Ammon's horn (tissue), 1 donor: ENCODE results near the gene KLHL33.
"Not testable (repeated sequence)": the region's sequence is repeated elsewhere in the genome, so short reads cannot be mapped to it uniquely, and the experiment has no call there.

Experiments
- DNase-seq: peaks from one replicate; pipeline ENCODE4 v3.0.0-alpha.2; 2016; ENCODE audit warnings: low spot score

Gene KLHL33

DNA sequence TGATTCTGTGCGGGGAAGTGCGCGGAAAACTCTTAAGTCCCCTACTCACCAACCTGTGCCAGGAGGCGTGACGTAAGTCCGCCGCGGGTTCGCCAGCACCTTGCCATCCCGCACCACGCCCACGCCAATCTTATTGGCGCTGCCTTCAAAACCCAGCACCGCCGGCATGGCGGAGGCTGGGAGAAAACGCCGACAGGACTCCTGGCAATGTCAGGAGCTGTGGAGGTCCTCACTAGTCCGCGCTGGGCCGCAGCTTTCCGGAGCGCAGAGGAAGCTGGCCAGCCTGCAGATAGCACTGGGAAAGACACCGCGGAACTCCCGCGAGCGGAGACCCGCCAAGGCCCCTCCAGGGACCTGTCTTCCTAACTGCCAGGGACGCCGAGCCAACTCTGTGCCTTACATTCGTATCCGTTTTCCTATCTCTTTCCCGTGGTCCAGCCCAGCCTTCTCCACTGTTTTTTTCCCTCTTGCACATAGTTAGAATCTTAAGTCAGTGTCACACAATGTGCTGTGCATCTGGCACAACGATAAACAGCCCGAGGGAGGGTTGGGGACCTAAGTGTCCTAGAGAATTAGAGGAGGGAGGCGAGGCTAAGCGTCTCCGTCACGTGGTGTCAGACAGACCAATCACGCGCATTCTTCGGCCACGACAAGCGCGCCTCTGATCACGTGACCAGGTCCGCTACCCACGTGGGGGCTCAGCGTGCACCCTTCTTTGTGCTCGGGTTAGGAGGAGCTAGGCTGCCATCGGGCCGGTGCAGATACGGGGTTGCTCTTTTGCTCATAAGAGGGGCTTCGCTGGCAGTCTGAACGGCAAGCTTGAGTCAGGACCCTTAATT is 18.8 kb upstream of the KLHL33 start, which contains the start of the genes APEX1 and OSGEP:
APEX1 (plus strand) TSS at position 711 of the 839 bp plus-strand sequence. CDS start 420 bp downstream, outside the sequence.
OSGEP (minus strand) TSS at position 297 of the 839 bp plus-strand sequence; CDS start at position 168, 129 bp downstream.
- peak; percentile 100 for DNase-seq

DNA sequence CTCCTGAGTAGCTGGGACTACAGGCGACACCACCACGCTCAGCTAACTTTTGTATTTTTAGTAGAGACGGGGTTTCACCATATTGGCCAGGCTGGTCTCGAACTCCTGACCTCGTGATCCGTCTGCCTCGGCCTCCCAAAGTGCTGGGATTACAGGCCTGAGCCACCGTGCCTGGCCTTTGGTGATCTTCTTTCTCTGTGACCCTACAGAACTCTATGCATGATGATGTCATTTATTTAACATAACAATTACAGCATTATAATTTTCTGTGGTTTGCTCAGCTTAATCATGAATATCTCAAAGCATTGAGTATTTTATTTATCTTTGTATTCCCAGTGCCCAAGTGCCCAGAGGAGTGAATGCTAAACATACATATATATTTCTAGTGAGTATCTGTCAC is 16.9 kb upstream of the KLHL33 start:
- not testable (repeated sequence) for DNase-seq

DNA sequence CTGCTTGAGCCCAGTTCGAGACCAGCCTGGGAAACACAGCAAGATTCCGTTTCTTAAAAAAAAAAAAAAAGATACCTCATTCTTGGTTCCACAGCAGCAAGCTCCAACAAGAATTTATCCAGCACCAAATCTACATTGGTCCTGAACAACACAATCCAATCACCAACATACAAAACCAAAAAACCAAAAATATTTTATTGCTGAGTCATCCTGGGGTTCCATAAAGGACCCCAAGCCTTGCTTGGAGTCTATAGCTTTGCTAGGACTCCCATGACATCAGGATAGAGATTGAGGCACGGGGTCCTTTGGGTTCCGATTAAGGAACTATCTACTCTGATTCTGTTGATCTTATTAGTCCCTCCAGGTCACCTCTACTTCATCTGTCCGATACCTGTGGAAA is 10.9 kb upstream of the KLHL33 start:
- no peak for DNase-seq

DNA sequence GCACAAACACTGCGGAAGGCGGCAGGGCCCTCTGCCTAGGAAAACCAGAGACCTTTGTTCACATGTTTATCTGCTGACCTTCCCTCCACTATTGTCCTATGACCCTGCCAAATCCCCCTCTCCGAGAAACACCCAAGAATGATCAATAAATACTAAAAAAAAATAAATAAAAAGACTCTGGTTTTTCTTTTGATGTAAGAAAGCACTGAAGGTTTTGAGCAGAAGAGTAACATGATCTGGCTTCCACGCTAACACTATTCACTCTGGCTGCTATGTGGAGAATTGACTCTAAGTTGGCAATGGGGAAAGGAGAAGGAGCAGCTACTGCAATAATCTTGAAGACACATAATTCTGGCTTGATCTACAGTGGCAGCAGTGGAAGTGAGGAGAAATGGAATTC is 7.7 kb upstream of the KLHL33 start:
- DNase-seq: not testable (repeated sequence)

DNA sequence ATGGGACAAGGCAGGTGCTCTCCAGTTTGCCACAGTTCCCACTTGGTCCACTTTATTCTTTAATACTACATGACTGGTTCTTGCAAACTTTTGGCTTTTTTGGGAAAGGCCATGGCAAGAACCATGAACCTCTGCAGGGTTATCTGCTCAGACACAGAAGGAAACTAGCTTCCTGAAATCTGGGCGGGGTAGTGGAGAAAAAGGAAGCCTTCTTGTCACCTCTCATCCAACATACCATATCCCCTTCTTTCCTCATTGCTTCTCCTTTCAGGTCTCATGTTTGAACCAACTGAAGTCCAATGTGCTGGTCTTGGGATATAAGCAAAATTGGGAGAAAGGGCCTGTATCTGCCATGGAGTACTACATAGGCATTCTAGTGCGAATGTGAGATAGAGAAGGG is 5.5 kb upstream of the KLHL33 start:
- no peak for DNase-seq

DNA sequence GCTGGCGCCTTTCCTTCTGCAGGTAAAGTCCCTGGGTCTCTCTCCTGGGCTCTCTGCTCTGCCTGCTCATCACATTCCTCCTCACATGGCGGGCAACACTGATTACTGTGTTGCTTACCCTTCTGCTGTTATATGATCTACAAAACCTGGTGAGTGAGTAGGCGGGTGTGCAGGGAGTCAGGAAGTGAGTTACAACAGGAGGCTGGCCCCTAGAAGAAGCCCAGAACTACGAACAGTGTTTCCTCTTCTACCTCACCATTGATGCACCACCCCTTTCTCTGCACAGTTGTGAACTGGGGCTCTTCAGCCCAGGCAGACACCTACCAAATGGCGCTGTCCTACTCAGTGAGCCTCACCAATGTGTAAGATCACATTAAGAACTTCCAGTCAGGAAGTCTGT is 4.9 kb upstream of the KLHL33 start:
- DNase-seq: no peak

DNA sequence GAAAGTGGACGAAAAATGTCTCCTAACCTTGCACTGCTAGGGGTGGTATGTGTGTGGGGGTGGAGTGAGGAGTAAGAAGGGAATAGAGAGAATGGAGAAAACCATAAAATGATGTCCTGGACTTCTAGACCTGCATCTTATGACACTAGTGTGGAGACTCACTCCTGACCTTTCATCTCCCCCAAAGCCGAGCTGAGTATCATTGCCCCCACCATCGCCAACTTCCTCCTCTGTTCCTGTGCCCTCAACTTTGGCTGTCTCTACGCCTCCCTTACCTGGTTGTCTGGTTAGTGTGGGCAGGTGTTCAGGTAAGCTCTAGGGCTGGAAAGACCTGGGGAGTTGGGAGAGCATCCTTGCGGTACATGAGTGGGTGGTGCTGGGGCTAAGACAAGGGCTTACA is 4.5 kb upstream of the KLHL33 start:
- DNase-seq: no peak

DNA sequence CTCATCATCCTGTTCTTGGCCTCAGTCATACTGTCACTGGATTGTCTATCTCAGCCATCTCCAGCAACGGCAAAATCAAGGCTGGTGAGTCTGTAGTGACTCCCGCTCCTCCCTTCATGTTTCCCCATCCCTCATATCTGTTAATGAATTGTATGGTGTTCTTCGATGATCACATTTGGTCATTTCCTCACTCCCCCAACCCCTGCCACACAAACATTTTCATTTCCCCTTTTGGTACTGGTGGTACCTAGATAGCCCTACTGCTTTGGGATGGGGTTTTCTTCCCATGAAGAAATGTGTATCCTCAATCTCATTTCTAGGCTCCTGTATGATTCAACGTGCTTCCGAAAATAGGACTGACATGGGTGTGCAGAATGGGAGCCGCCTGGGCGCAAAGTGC is 2.7 kb upstream of the KLHL33 start:
- no peak for DNase-seq

DNA sequence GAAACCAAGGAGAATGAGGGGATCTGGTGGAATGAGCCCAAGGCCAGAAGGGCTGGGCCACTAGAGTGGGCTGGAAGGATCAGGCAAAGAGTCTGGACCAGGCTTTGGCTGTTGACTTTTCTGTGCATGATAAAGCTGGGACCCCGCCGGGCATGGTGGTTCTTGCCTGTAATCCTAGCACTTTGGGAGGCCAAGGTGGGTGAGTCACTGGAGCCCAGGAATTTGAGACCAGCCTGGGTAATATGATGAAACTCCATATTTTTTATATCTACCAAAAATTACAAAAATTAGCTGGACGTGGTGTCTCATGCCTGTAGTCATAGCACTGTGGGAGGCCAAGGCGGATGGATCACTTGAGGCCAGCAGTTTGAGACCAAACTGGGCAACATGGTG is 393 bp upstream of the KLHL33 start:
- no peak for DNase-seq

DNA sequence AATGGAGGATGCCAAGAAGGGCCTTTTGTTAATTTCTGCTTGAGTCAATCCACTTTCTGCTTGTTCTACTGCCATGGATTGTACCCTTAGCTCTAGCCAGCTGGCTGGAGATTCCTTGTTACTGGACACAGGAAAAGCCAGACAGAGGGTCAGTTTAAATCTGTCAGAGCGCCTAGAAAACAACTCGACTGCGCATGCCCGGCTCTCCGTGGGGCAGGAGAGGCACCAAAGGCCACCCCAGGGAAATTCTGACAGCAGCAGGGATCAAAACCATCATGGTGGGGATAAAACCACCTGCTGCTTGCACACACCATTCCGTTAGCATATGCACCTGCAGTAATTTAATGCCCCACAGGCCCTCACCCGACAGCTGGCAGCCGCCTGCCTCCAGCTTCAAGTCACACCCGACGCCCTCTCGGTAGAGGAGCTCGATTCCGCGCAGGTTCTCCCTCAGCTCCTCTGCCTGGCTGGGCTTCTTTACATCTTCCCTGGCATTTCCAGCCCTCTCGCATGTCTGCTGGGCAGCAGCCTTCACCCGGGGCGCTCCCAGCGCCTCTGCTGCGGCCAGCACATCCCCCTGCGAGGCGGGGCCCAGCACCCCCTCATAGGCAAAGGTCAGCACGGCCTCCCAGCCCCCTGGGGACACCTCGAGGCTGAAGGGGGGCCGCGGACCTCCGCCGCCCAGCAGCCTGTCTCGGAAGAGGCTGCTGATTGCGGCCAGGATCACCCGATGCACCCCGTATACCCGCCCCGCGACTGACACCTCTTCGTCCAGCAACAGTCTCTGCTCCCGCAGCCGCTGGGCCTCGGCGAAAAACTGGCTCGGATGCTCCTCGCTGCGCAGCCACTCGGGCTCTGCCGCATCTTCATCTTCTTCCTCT is 1.0 kb downstream of the KLHL33 start:
- peak; percentile 81 for DNase-seq

DNA sequence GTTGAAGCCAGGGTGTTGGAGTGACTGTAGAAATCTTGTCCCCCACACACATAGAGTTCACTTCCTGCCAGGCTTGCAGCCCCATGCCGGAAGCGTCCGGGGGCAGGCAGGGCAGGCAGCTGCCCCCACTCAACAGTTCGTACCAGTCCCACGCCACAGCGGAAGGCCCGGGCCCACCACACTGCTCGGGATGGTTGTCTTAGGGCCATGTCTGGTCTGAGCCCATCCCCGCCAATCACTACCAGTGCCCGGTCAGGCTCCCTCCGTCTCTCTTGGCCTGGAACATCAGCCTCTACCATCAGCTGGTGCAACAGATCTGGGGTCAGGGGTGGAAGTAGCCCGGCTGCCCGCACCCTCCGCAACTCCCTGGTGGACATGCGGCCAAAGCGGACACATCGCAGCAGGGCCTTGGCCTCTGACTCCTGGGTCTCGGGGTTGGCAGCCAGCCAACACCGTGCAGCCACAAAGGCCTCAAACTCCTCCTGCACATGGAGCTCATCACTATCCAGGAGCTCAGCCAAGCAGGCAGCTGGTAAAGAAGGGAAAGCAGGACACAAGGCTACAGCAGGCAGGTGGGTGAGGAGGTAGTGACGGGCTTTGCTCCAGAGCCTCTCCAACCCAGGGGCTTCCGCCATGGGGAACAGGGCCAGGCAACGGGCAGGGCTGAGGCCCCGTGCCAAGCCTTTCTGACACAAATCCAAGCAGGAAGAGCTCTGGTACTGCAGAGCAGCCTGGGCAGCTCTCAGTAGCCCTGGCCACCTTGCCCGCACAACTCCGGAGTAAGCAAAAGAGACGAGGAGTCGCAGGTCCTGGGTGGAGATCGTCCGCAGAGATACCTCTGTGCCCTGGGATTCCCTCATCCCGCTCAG is 5.9 kb downstream of the KLHL33 start:
- peak; percentile 59 for DNase-seq

DNA sequence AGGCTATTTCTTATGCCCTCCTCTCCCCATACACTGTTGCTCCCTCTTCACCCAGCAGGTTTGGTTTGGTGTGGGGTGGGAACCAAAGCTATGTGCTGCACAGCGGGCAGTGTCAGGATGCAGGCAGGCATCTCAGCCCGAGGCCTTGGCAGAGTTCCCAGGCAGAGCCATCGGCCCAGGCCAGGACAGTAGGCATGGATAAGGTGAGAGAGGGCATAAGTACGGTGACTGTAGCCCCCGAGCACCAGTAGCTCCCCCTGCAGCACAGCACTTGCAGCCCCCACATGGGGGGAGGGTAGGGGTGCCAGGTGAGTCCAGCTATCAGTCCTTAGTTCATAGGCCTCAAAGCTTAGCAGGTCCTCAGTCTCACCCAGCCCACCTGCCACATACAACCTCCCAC is 7.2 kb downstream of the KLHL33 start:
- DNase-seq: no peak

DNA sequence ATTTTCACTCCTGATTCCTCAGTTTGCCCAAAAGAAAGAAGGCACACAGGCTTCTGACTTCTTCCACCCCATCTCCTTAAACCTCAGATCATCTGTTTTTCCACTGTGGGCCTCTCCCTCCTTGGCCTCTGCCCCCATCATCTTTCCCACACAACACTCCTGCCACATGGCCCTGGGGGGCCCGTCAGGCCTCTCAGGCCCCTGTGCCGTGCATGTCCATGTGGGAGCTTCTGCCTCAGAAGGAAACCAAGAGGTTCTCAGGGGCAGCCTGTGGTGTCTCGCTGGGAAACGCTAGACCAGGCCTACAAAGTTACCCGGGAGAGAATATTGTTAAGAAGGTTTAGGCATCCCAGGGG is 8.0 kb downstream of the KLHL33 start:
- DNase-seq: no peak

DNA sequence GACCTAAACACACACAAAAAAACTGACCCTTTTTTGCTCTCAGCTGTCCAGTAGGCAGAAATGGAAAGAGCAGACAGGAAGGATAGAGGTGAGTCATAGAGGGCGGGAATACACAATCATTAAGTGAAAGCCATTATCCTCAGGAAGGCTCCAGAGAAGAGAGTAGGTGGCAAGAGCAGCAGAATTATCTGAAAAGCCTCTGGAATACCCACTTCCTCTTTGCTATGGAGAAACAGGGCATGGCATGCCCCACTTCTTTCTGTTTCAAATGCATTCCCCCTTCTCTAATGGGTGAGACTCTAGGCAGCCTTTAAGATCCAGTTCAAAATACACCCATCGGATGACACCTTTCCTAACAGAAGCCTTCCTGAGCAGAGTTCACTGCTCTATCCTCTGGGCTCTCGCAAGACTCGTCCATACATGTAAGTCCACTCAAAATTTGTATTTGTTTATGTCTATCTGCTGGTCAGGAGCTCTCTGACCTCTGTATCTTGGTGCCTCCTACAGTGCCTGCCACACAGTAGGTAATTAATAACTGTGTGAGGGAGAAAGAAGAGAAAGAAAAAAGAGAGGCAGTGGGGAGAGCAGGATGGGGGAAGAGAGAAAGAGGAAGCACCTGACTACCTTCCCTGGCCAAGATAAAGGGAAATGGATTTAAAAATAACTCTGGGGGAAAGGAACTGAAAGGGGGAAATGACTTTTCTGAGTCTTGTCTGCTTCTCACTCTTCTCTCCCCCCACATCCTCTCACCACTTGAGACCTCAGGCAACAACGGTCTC is 8.5 kb downstream of the KLHL33 start:
- DNase-seq: peak; percentile 54

DNA sequence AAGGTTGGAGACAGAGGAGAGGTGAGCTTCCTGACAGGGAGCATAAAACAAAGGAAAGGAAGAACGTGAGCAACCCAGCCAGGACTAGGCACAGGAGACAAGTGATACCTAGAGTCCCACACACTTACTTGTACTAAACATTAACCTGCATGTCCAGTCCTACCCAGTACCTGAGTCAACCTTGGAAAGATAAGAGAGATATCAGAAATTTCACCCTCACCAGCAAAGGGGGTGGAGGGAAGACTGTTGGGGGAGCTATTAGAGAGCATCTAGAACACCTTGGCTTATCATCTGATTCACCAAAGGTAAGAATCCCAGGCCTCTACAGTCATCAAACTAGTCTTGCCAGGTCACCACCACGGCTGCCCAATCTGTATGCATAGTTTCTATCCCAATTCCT is 11.1 kb downstream of the KLHL33 start:
- no peak for DNase-seq

DNA sequence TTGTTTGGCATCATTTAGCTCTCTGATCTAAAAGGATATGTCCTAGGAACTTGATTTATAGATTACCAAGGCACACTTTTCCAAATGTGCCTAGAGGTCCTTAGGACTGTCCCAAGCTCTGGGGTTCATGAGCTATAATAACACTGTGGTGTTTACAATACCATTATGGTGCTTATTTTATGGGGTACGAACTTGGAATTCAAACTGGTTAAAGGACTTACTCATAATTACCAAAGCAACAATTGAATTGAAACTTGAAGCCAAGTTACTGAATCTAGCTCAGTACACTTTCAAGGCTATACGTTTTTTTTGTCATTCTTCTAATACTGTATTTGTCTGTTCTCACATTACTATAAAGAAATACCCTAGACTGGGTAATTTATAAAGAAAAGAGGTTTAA is 13.1 kb downstream of the KLHL33 start:
- DNase-seq: no peak

DNA sequence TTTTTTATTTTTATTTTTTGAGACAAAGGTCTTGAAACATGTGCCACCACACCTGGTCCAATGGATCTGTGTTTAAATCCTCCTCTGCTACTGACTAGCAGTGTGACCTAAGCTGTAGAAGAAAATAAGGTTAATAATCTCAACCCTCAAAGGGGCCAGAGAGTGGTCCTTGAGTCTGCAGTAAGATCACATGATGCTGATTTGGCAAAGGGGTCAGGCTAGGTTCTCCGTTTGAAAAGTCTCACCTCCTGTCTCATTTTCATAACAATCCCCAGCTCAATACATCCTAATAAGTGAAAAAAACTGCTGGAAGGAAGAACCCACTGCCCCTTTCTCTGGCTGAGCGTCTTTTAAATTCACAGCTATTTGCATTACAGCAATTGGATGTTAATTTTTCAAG is 14.7 kb downstream of the KLHL33 start:
- no peak for DNase-seq

DNA sequence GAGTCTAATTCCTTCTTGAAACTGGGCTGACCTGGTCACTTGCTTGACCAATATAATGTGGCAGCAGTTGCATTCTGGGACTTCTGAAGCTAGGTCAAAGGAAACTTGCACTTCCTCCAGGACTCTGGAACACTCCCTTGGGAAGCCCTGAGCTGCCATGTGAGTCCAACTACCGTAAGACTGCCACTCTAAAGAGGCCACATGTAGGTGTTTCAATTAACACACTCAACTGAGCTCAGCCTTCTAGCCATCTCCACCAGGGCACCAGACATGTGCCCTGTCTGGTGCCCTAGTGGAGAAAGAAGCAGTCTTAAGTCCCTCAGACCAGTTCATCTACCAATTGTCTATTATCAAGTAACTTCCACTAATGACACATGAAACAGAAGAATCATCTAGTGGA is 16.5 kb downstream of the KLHL33 start:
- DNase-seq: no peak

DNA sequence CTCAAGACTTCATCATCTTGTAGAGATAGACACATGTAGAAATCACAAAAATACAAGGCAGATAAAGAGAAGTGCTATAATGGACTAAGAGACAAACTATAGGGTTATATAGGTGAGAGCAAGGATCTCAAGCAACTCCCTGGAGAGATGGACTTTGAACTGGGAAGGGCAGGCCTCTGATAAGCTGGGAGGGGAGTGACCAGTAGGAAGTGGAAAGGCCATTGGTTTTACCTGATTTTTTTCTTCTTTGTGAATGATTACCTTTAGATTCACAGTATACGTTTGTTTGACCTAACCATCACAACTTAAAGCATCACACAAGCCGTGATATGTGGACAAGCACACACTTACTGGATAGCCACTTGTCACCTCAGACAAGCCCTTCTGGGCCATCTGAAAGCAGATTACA is 17.5 kb downstream of the KLHL33 start:
- DNase-seq: no peak

DNA sequence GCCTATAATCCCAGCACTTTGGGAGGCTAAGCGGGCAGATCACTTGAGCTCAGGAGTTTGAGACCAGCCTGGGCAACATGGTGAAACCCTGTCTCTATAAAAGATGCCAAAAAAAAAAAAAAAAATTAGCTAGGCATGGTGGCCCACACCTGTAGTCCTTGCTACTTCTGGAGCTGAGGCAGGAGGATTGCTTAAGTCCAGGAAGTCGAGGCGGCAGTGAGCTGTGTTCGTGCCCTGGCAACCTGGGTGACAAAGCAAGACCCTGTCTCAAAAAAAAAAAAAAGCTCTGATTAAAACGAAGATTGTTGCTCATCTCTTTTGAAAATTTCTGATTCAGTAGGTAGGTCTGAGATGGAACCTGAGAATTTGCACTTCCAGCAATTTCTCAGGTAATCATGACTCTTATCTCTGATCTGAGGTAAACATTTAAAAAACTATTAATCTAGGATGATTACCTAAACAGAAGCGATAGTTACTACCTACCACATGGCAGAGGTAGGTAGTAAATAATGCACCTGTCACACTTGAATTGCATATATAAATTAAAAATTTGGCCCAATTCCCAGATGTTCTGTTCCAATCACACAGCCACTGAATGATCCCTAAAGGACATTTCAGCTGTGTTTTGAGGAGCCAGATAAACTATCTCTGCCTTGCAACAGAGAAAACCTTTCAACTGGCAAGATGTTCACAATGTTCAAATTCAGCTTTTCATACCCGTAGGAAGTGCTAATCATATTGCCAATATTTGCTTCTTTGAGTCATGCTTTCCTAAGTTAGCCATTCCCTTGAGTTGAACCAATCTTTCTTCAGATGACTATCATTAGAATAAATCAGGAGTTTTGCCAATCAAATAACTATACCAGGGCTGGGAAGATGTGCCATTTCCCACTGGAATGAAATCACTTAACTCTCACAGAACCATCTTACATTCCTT is 18.4 kb downstream of the KLHL33 start:
- no peak for DNase-seq
